GM21526 (cell line): Measurements from ENCODE around the gene DUSP6.
A peak's percentile ranks its signal among the peaks of the same experiment; 100 is the strongest.

Experiments used
- ATAC-seq: cut with Tn5 transposase; IDR thresholded peaks from one replicate; pipeline ENCODE4 v1.9.1; 2021; ENCODE audit warnings: moderate library complexity; ENCODE audit not compliant: unreplicated experiment, low FRiP score

The DUSP6 gene

GRCh38 chr12:89376202-89376529 is 23.9 kb upstream of the DUSP6 start:
- ATAC-seq, result no peak

- ATAC-seq, result no peak
These were observed 21.7 kb upstream of the DUSP6 start for GRCh38 chr12:89373763-89374572.

- no peak for ATAC-seq
These were observed 20.5 kb upstream of the DUSP6 start for GRCh38 chr12:89372584-89373370.

- no peak for ATAC-seq
These were observed 18.5 kb upstream of the DUSP6 start for GRCh38 chr12:89370850-89371249.

- no peak for ATAC-seq
These were observed 18.1 kb upstream of the DUSP6 start for GRCh38 chr12:89370421-89370831.

- no peak for ATAC-seq
These were observed 16.9 kb upstream of the DUSP6 start for GRCh38 chr12:89369166-89369565.

- ATAC-seq, result no peak
These were observed 16.1 kb upstream of the DUSP6 start for GRCh38 chr12:89368391-89368790.

GRCh38 chr12:89366676-89367364 is 14.5 kb upstream of the DUSP6 start:
- no peak for ATAC-seq

- no peak for ATAC-seq
These were observed 12.3 kb upstream of the DUSP6 start for GRCh38 chr12:89364631-89365030.

- no peak for ATAC-seq
These were observed 11.8 kb upstream of the DUSP6 start for GRCh38 chr12:89364058-89364457.

- ATAC-seq, result no peak
These were observed 11.3 kb upstream of the DUSP6 start for GRCh38 chr12:89363582-89363981.

GRCh38 chr12:89363084-89363483 is 10.8 kb upstream of the DUSP6 start:
- no peak for ATAC-seq

- no peak for ATAC-seq
These were observed 7.3 kb upstream of the DUSP6 start for GRCh38 chr12:89359615-89360014.

GRCh38 chr12:89358805-89359204 is 6.5 kb upstream of the DUSP6 start:
- no peak for ATAC-seq

- ATAC-seq, result no peak
These were observed 5.0 kb upstream of the DUSP6 start for GRCh38 chr12:89357297-89357730.

GRCh38 chr12:89356069-89356665 is 3.9 kb upstream of the DUSP6 start:
- no peak for ATAC-seq

GRCh38 chr12:89355243-89356068 is 3.2 kb upstream of the DUSP6 start:
- no peak for ATAC-seq

GRCh38 chr12:89354612-89355067 is 2.3 kb upstream of the DUSP6 start:
- no peak for ATAC-seq

- peak; percentile 41 for ATAC-seq
These were observed 1.7 kb upstream of the DUSP6 start for GRCh38 chr12:89353823-89354611.
